ENCODE data around the gene DAAM1.

Gene DAAM1

GRCh38 chr14:59292028-59292427 lies 103.6 kb downstream of the DAAM1 start:
- H3K9me2 ChIP-seq (replicated peaks; ENCODE audit: low read depth, low read length), result no peaks in the 10 kb centered on the region
- H3F3A ChIP-seq (ENCODE audit: low read depth), result no peaks in the 10 kb centered on the region
- H3K4me1 ChIP-seq (ENCODE audit: insufficient read depth, low read length, poor library complexity, severe bottlenecking), result peaks cover 23% of the 10 kb centered on the region
- H3K9ac ChIP-seq (ENCODE audit: low read depth, low read length, poor library complexity, severe bottlenecking), result no peak overlapping the region
- peaks cover 12% of the 10 kb centered on the region; the same call in 1 of the 2 replicates for H3K36me3 ChIP-seq (ENCODE audit: insufficient read depth, low read length)
- H3K4me3 ChIP-seq (ENCODE audit: low read length, poor library complexity, severe bottlenecking), result no peak overlapping the region
- H2AFZ ChIP-seq (ENCODE audit: low read length), result no peak overlapping the region
- no peaks in the 10 kb centered on the region for H3K79me2 ChIP-seq (ENCODE audit: insufficient read depth, low read length)
- no peak overlapping the region for H3K4me2 ChIP-seq (ENCODE audit: low read depth, low read length, poor library complexity, severe bottlenecking)
- no peaks in the 10 kb centered on the region for H3K27me3 ChIP-seq (ENCODE audit: insufficient read depth, low read length, poor library complexity, severe bottlenecking)
- H3K9me3 ChIP-seq (ENCODE audit: insufficient read depth, low read depth, low read length), result no peaks in the 10 kb centered on the region
- TF ChIP-seq CTCF (conservative IDR thresholded peaks at IDR 0.05; ENCODE audit: low read length) (no peak), EZH2phosphoT487 (IDR thresholded peaks at IDR 0.05; ENCODE audit: borderline replicate concordance) (no peak)
- no peaks in the 10 kb centered on the region for H4K20me1 ChIP-seq (ENCODE audit: insufficient read depth, low read length, poor library complexity, severe bottlenecking)

- Histone ChIP-seq H3K79me2 (ENCODE audit: insufficient read depth, low read length) (no peaks in the 10 kb centered on the region), H3K36me3 (ENCODE audit: insufficient read depth, low read length) (peaks cover 12% of the 10 kb centered on the region; the same call in 1 of the 2 replicates), H3K9ac (ENCODE audit: low read depth, low read length, poor library complexity, severe bottlenecking) (no peak overlapping the region), H2AFZ (ENCODE audit: low read length) (no peak overlapping the region), H3K27me3 (ENCODE audit: insufficient read depth, low read length, poor library complexity, severe bottlenecking) (no peaks in the 10 kb centered on the region), H3F3A (ENCODE audit: low read depth) (no peaks in the 10 kb centered on the region), H3K4me1 (ENCODE audit: insufficient read depth, low read length, poor library complexity, severe bottlenecking) (peaks cover 33% of the 10 kb centered on the region), H4K20me1 (ENCODE audit: insufficient read depth, low read length, poor library complexity, severe bottlenecking) (no peaks in the 10 kb centered on the region), H3K4me3 (ENCODE audit: low read length, poor library complexity, severe bottlenecking) (no peak overlapping the region), H3K9me3 (ENCODE audit: insufficient read depth, low read depth, low read length) (no peaks in the 10 kb centered on the region), H3K4me2 (ENCODE audit: low read depth, low read length, poor library complexity, severe bottlenecking) (no peak overlapping the region), H3K9me2 (replicated peaks; ENCODE audit: low read depth, low read length) (no peaks in the 10 kb centered on the region)
- no peak for TF ChIP-seq CTCF (conservative IDR thresholded peaks at IDR 0.05; ENCODE audit: low read length)
- TF ChIP-seq EZH2phosphoT487 (IDR thresholded peaks at IDR 0.05; ENCODE audit: borderline replicate concordance), result no peak
Observed at GRCh38 chr14:59292921-59293534, 104.6 kb downstream of the DAAM1 start.

GRCh38 chr14:59293935-59294661 lies 105.6 kb downstream of the DAAM1 start:
- no peaks in the 10 kb centered on the region for H3K9me2 ChIP-seq (replicated peaks; ENCODE audit: low read depth, low read length)
- H3F3A ChIP-seq (ENCODE audit: low read depth), result no peaks in the 10 kb centered on the region
- H3K9ac ChIP-seq (ENCODE audit: low read depth, low read length, poor library complexity, severe bottlenecking), result no peak overlapping the region
- H3K4me3 ChIP-seq (ENCODE audit: low read length, poor library complexity, severe bottlenecking), result no peak overlapping the region
- H3K4me1 ChIP-seq (ENCODE audit: insufficient read depth, low read length, poor library complexity, severe bottlenecking), result peaks cover 40% of the 10 kb centered on the region
- TF ChIP-seq EZH2phosphoT487 (IDR thresholded peaks at IDR 0.05; ENCODE audit: borderline replicate concordance) (no peak), CTCF (conservative IDR thresholded peaks at IDR 0.05; ENCODE audit: low read length) (no peak)
- no peak overlapping the region for H3K4me2 ChIP-seq (ENCODE audit: low read depth, low read length, poor library complexity, severe bottlenecking)
- peaks cover 12% of the 10 kb centered on the region; the same call in 1 of the 2 replicates for H3K36me3 ChIP-seq (ENCODE audit: insufficient read depth, low read length)
- H3K79me2 ChIP-seq (ENCODE audit: insufficient read depth, low read length), result no peaks in the 10 kb centered on the region
- H3K9me3 ChIP-seq (ENCODE audit: insufficient read depth, low read depth, low read length), result no peaks in the 10 kb centered on the region
- no peaks in the 10 kb centered on the region for H3K27me3 ChIP-seq (ENCODE audit: insufficient read depth, low read length, poor library complexity, severe bottlenecking)
- H2AFZ ChIP-seq (ENCODE audit: low read length), result no peak overlapping the region
- no peaks in the 10 kb centered on the region for H4K20me1 ChIP-seq (ENCODE audit: insufficient read depth, low read length, poor library complexity, severe bottlenecking)
